ENCODE measurements around the gene SHISA6. TPM values are rescaled to one million over a fixed set of nuclear protein-coding genes. Genes with fewer than 3 reads are reported as not detected.

Gene SHISA6
- total RNA-seq, 2 experiments from 2014 or later: not detected

GRCh38 chr17:11412654-11413053 is 171.6 kb downstream of the SHISA6 start:
- Mint-ChIP-seq H3K27me3 (no peaks in the 10 kb centered on the region), H3K4me1 (no peaks in the 10 kb centered on the region), H3K27ac (no peak overlapping the region), H3K9me3 (peaks cover 3% of the 10 kb centered on the region), H3K36me3 (no peaks in the 10 kb centered on the region), H3K4me3 (no peak overlapping the region)
- DNase-seq (no peak), ATAC-seq (ENCODE audit: low read depth) (no peak)
- POLR2A ChIA-PET: no interaction called here

DNA sequence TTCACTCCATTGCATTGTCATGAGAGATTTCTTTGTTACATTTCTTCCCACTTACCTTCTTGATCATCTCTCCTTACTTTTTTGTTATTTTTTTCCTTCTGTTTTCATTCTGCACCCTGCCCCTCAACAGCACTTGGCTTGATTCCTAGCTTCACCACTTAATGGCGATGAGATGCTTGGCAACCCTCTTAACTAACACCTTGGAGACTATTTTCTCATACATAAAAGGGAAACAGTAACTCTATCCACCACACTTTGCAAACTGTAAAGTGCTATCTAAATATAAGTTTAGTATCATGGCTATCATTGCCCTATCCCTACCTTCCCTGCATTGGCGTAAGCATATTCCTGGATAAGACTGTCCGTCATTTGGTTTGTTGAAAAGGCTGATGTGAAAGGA is 177.3 kb downstream of the SHISA6 start:
- no peaks in the 10 kb centered on the region for H3K27me3 Mint-ChIP-seq
- no peaks in the 10 kb centered on the region for H3K9me3 Mint-ChIP-seq
- no peaks in the 10 kb centered on the region for H3K36me3 Mint-ChIP-seq
- POLR2A ChIA-PET: no interaction called here
- H3K4me3 Mint-ChIP-seq: no peak overlapping the region
- ATAC-seq (ENCODE audit: low read depth): no peak
- no peaks in the 10 kb centered on the region for H3K4me1 Mint-ChIP-seq
- no peak for DNase-seq
- no peak overlapping the region for H3K27ac Mint-ChIP-seq

- H3K27ac Mint-ChIP-seq: no peak overlapping the region
- no peak overlapping the region for H3K4me3 Mint-ChIP-seq
- H3K4me1 Mint-ChIP-seq: no peaks in the 10 kb centered on the region
- no peaks in the 10 kb centered on the region for H3K36me3 Mint-ChIP-seq
- peaks cover 7% of the 10 kb centered on the region for H3K9me3 Mint-ChIP-seq
- no peak for DNase-seq
- no peak for ATAC-seq (ENCODE audit: low read depth)
- H3K27me3 Mint-ChIP-seq: no peaks in the 10 kb centered on the region
- POLR2A ChIA-PET: interaction anchor here (0.6 kb wide), 1 partner anchor 1876 kb away, joined by 3 read pairs; no protein-coding TSS in a partner anchor
Measured at GRCh38 chr17:11430751-11431150, 189.7 kb downstream of the SHISA6 start.

- Mint-ChIP-seq H3K27me3 (no peaks in the 10 kb centered on the region), H3K36me3 (no peaks in the 10 kb centered on the region), H3K4me1 (no peaks in the 10 kb centered on the region), H3K4me3 (no peak overlapping the region), H3K27ac (no peak overlapping the region), H3K9me3 (peaks cover 4% of the 10 kb centered on the region)
- ATAC-seq (ENCODE audit: low read depth) (no peak), DNase-seq (no peak)
- POLR2A ChIA-PET: no interaction called here
Measured at GRCh38 chr17:11438673-11439072, 197.7 kb downstream of the SHISA6 start.

DNA sequence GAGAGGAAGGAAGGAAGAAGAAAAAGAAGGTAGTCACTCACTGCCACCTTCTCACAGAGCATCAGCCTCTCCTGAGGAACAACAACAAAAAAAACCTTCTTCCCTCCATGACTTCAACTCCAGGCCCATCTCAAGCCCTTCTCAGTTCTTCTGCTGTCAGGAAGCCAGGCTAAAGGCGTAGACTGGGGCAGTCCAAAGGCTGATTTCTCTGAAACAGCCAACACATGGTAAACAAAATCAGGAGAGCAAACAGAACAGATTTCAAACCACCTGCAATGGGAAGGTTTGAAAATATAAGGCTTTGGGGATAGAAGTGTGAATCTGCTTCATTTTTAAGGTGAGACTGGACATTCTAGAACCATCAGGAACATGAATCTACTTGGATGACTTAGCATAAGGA is 200.0 kb downstream of the SHISA6 start:
- Mint-ChIP-seq H3K9me3 (peaks cover 6% of the 10 kb centered on the region), H3K4me1 (no peaks in the 10 kb centered on the region), H3K36me3 (no peaks in the 10 kb centered on the region), H3K27me3 (no peaks in the 10 kb centered on the region), H3K27ac (no peak overlapping the region), H3K4me3 (no peak overlapping the region)
- POLR2A ChIA-PET: no interaction called here
- DNase-seq: no peak
- ATAC-seq (ENCODE audit: low read depth): no peak

- no peak overlapping the region for H3K27ac Mint-ChIP-seq
- no peak overlapping the region for H3K4me3 Mint-ChIP-seq
- no peaks in the 10 kb centered on the region for H3K36me3 Mint-ChIP-seq
- H3K9me3 Mint-ChIP-seq: peaks cover 4% of the 10 kb centered on the region
- POLR2A ChIA-PET: no interaction called here
- DNase-seq (no peak), ATAC-seq (ENCODE audit: low read depth) (no peak)
- H3K27me3 Mint-ChIP-seq: no peaks in the 10 kb centered on the region
- no peaks in the 10 kb centered on the region for H3K4me1 Mint-ChIP-seq
Measured at GRCh38 chr17:11446316-11446715, 205.3 kb downstream of the SHISA6 start.

DNA sequence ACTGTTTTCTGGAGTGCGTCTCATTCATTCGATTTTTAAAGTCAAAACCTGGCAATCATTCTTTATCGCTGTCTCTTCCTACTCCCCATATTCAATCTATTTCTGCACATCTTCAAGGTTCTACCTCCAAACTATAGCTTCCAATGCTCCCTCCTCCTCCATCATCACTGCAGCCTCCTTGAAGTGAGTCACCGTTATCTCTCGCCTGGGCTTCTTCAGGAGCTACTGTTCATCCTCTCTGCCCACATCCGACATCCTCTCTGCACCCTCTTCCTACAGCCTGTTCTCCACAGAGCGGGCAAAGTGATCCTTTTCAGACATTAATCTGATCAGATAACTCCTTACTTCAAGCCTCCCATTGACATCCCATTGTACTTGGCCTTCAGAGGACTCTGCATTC is 213.1 kb downstream of the SHISA6 start:
- Mint-ChIP-seq H3K9me3 (peaks cover 6% of the 10 kb centered on the region), H3K27me3 (no peaks in the 10 kb centered on the region), H3K4me3 (no peak overlapping the region), H3K27ac (no peak overlapping the region), H3K36me3 (no peaks in the 10 kb centered on the region), H3K4me1 (no peaks in the 10 kb centered on the region)
- POLR2A ChIA-PET: no interaction called here
- ATAC-seq (ENCODE audit: low read depth) (no peak), DNase-seq (no peak)

DNA sequence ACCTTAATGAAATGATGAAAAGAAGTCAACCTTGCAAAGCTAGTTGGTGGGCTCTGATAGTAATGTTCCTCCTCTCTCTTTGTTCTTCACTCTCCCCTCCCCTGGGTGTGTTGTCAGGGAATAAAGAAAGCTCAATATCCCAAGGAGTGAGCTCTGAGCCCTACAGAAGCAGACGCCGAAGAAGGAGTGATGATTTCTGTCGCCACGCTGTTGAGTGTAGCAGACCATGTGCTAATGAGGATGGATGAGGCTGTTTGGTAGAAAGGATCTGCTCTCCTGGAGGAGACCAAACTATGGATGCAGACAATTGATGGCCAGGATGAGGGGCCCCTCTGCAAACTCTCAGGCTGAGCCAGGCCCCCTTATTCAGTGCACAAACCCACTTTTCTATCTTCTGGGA is 217.3 kb downstream of the SHISA6 start:
- no peaks in the 10 kb centered on the region for H3K36me3 Mint-ChIP-seq
- ATAC-seq (ENCODE audit: low read depth): no peak
- H3K27me3 Mint-ChIP-seq: no peaks in the 10 kb centered on the region
- POLR2A ChIA-PET: no interaction called here
- H3K9me3 Mint-ChIP-seq: peaks cover 5% of the 10 kb centered on the region
- no peak for DNase-seq
- H3K4me1 Mint-ChIP-seq: no peaks in the 10 kb centered on the region
- no peak overlapping the region for H3K27ac Mint-ChIP-seq
- H3K4me3 Mint-ChIP-seq: no peak overlapping the region

GRCh38 chr17:11459861-11460331 is 218.9 kb downstream of the SHISA6 start:
- no peaks in the 10 kb centered on the region for H3K36me3 Mint-ChIP-seq
- no peak overlapping the region for H3K4me3 Mint-ChIP-seq
- no peak for DNase-seq
- H3K27me3 Mint-ChIP-seq: no peaks in the 10 kb centered on the region
- peaks cover 2% of the 10 kb centered on the region for H3K9me3 Mint-ChIP-seq
- POLR2A ChIA-PET: no interaction called here
- ATAC-seq (ENCODE audit: low read depth): no peak
- no peaks in the 10 kb centered on the region for H3K4me1 Mint-ChIP-seq
- no peak overlapping the region for H3K27ac Mint-ChIP-seq

GRCh38 chr17:11461993-11462548 is 221.1 kb downstream of the SHISA6 start:
- DNase-seq (no peak), ATAC-seq (ENCODE audit: low read depth) (no peak)
- Mint-ChIP-seq H3K9me3 (peaks cover 4% of the 10 kb centered on the region), H3K27ac (no peak overlapping the region), H3K4me3 (no peak overlapping the region), H3K27me3 (no peaks in the 10 kb centered on the region), H3K4me1 (no peaks in the 10 kb centered on the region), H3K36me3 (no peaks in the 10 kb centered on the region)
- POLR2A ChIA-PET: no interaction called here

- Mint-ChIP-seq H3K27me3 (no peaks in the 10 kb centered on the region), H3K4me3 (no peak overlapping the region), H3K36me3 (no peaks in the 10 kb centered on the region), H3K9me3 (peaks cover 12% of the 10 kb centered on the region), H3K27ac (no peak overlapping the region), H3K4me1 (no peaks in the 10 kb centered on the region)
- ATAC-seq (ENCODE audit: low read depth) (no peak), DNase-seq (no peak)
- POLR2A ChIA-PET: no interaction called here
Measured at GRCh38 chr17:11467639-11468038, 226.6 kb downstream of the SHISA6 start.

- no peak for DNase-seq
- H3K27me3 Mint-ChIP-seq: no peaks in the 10 kb centered on the region
Measured at GRCh38 chr17:11485336-11486100, 244.5 kb downstream of the SHISA6 start.

DNA sequence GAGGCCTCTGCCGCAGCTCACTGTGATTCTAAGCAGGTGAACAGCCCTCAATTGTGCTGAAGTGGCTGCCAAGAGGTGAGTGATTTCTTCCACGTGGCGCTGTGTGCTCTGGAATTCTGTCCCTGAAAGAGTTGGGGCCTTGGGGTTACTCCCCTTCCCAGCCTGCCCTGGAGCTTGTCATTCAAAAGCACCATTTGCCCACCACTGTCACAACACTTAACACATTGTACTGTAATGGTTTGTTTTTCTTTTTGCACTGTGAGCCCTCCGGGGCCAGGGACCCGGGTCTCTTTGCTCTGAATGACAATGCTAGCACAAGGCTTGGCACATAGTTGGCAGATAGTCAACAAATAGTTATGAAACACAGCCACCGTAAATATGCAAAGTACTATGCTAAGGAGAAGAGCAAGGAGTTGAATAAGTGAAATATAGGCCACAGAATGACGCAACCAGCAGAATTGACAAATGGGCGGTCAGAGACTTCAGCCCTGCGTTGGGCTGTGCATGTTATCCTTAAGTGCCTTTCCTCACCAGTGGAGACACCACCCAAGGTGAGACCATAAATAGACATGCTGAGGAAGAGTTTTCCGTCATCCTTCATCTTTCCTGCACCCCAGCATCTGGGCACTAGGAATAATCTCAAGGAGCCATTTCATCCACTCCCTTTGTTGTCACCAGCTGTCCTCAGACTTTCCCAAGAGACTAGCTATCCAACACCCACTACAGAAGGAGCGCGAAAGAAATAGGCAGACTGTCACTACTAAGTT is 245.3 kb downstream of the SHISA6 start:
- no peaks in the 10 kb centered on the region for H3K4me1 Mint-ChIP-seq
- no peaks in the 10 kb centered on the region for H3K27me3 Mint-ChIP-seq
- H3K27ac Mint-ChIP-seq: no peak overlapping the region
- H3K9me3 Mint-ChIP-seq: peaks cover 3% of the 10 kb centered on the region
- no peak overlapping the region for H3K4me3 Mint-ChIP-seq
- no peaks in the 10 kb centered on the region for H3K36me3 Mint-ChIP-seq
- ATAC-seq (ENCODE audit: low read depth) (no peak), DNase-seq (no peak)
- POLR2A ChIA-PET: no interaction called here

More at GRCh38 chr17:11485336-11486100, 244.5 kb downstream of the SHISA6 start:
- no peak overlapping the region for H3K27ac Mint-ChIP-seq
- no peak overlapping the region for H3K4me3 Mint-ChIP-seq
- POLR2A ChIA-PET: no interaction called here
- H3K36me3 Mint-ChIP-seq: no peaks in the 10 kb centered on the region
- H3K9me3 Mint-ChIP-seq: peaks cover 3% of the 10 kb centered on the region
- no peaks in the 10 kb centered on the region for H3K4me1 Mint-ChIP-seq
- ATAC-seq (ENCODE audit: low read depth): no peak

DNA sequence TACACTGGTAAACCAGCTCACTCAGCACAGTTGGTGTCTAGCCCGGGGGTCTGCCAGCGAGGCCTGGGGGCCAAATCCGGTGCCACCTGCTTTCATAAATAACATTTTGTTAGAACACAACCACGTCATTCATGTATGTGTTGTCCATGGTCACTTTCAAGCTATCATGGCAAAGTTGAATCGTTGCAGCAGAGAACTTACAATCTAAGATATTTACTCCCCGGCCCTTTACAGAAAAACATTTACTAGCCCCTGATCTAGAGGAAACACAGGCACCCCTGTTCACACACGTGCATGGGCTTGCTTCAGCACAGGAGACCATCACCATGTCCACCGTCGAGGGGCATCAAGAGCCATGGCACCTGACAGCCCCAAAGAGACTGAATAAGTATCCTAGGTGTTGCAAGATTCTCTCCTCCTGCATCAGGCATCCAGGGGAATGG is 245.9 kb downstream of the SHISA6 start:
- peaks cover 3% of the 10 kb centered on the region for H3K9me3 Mint-ChIP-seq
- H3K4me3 Mint-ChIP-seq: no peak overlapping the region
- no peak overlapping the region for H3K27ac Mint-ChIP-seq
- H3K36me3 Mint-ChIP-seq: no peaks in the 10 kb centered on the region
- H3K4me1 Mint-ChIP-seq: no peaks in the 10 kb centered on the region
- no peaks in the 10 kb centered on the region for H3K27me3 Mint-ChIP-seq
- DNase-seq (no peak), ATAC-seq (ENCODE audit: low read depth) (no peak)
- POLR2A ChIA-PET: no interaction called here

Data from activated naive CD8-positive, alpha-beta T cell treated with anti-CD3 and anti-CD28 coated beads, Interleukin-2, amount 10 ng/mL, durations not matched to agents 7 days and 5 days (primary cell).